Measurements from ENCODE around the gene CWC15.
"Not testable (repeated sequence)": the region's sequence is repeated elsewhere in the genome, so short reads cannot be mapped to it uniquely, and the experiment has no call there.

Gene CWC15

GRCh38 chr11:94948070-94948617, 25.2 kb downstream of the CWC15 start:
- DNase-seq = no peak

DNA sequence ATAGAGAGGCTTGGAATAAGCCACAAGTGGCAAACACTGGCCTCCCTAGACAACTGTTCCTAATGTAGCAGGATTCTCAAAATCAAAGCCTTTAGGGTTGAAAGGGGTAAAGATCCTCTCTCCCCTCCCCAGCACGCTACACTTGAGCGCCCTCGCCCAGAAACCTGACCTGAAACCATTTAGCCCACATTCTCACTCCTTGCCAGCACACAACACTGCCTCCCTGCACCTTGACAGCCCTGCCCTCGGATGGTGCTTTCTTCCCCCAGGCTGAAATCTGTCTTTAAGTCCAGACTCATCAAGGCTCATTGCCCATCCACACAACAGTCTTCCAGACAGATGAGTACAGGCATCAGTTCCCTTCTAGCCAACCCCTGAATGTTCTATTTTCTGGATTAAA, 26.5 kb downstream of the CWC15 start:
- DNase-seq = no peak

DNA sequence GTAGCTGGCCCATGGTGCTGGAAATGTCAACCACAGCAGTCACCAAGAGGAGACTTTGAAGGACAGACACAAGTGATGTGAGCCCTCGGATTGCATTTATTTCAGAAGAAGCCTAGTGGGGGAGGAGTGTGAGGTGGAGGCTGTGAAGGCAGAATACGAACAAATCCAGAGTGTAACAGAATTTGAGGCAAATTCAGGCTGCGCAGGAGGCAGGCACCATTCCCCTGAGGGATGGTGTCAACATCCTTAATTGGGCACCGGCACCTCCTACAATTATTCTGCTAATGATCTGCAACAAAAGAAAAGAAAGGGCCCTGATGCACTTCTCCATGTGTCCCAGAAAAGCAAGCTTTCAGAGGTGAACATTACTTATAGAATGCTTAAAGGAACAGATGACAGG, 32.2 kb downstream of the CWC15 start:
- DNase-seq = no peak

DNA sequence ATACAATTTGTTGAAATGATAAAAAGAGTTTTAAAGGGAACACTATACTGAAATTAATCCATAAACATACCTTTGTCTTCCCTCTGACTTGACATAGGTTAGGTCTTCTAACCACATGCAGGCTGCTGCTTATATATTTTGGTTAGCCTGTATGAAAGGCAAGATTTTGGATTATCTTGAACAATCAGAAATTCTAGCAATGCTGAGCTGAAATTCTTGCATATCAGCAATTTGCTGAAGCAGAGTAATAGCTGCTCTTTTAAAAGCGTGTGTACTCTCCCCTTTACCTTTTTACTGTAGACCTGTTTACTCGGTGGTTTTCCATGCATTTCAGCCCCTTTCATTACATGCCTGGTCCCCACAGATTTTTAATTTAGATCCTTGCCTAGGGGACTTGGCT, 34.0 kb downstream of the CWC15 start:
- no peak for DNase-seq

GRCh38 chr11:94938095-94939055, 35.0 kb downstream of the CWC15 start:
- DNase-seq = peak; percentile 11

- DNase-seq = no peak
Measured at GRCh38 chr11:94934846-94935245, 38.5 kb downstream of the CWC15 start.

DNA sequence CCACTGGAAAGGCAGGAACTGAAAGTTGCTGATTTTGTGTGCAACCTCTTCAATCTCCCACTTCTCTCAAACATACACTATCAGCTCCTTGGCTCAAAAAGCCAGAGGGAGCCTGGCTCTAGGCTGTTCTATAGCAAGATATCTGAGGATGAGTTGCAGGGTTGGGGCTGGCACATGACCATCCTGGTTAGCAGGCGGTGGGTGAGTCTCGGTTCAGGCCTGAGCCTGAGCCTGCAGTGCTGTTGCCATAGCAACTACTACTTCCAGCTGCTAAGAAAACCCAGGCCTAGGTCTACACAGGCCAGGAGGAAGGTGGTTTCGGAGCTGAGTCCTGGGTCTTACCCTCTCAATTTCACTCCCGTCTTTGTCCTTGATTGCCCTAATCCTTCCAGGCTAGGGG, 39.0 kb downstream of the CWC15 start:
- no peak for DNase-seq

DNA sequence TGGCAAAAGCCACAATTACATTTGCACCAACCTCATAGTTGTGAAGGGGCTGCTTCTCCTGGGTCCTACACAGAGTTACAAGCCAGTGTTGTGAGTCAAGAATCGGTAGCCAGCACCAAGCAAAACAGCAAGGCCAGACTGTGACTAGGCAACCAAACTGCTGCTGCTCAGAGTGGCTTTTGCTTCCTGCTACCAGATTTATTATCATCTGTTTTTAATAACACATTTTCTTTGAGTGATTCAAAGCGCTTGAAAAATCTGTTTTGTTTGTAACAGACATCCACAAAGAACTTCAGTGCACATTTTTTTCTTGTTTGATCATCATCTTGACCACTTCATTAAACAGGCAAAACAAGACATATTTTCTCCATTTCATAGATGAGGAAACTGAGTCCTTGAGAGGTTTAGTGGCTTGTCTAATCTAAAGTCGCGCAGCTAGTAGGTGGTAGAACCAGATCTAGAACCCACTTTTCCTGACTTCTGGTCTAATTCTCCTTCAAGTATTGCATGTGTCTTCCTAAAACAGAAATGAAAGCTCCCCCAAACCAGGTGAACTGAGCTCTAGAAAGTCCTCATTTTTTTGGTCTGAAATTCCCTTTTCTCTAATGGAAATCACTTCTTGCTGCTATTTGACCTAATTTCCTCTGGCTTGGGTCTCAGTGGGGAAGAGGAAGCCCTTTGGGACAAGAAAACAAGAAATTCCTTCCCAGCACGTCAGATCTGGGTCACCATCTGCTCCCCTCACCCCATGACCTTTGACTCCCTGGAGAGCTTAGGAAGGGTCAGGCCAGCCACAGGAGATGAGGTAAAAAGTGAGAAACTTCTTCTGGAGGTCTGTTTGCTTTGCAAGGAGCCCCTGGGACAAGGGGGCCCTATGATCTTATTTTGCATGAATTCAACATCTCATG, 39.9 kb downstream of the CWC15 start:
- DNase-seq = no peak

- DNase-seq = no peak
Measured at GRCh38 chr11:94932503-94932902, 40.9 kb downstream of the CWC15 start.

GRCh38 chr11:94932072-94932471, 41.3 kb downstream of the CWC15 start:
- DNase-seq = not testable (repeated sequence)

- no peak for DNase-seq
Measured at GRCh38 chr11:94928117-94928990, 45.0 kb downstream of the CWC15 start.

- no peak for DNase-seq
Measured at GRCh38 chr11:94926698-94927237, 46.6 kb downstream of the CWC15 start.

- DNase-seq = no peak
Measured at GRCh38 chr11:94926271-94926625, 47.1 kb downstream of the CWC15 start.

- DNase-seq = no peak
Measured at GRCh38 chr11:94925422-94926270, 47.7 kb downstream of the CWC15 start.

GRCh38 chr11:94924612-94925011, 48.7 kb downstream of the CWC15 start:
- no peak for DNase-seq

DNA sequence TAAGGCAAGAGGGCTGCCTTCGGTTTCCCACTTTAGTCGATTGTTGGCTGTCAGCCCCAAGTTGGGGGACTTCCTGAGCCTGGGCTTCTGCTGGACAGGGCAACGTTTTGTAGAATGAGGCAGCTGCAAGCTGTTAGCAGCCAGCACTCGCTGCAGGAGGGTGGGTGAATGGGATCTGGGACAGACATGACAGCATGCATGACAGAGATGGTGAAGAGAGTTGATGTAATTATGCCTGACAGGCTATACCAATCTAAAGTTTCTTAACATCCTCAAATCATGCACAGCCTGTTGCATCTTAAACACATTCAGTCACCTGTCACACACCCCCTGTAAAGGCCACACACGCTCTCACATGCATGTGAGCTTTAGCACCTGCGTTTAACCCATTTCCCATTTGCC, 49.2 kb downstream of the CWC15 start:
- no peak for DNase-seq

- DNase-seq = no peak
Measured at GRCh38 chr11:94923004-94923334, 50.4 kb downstream of the CWC15 start.

DNA sequence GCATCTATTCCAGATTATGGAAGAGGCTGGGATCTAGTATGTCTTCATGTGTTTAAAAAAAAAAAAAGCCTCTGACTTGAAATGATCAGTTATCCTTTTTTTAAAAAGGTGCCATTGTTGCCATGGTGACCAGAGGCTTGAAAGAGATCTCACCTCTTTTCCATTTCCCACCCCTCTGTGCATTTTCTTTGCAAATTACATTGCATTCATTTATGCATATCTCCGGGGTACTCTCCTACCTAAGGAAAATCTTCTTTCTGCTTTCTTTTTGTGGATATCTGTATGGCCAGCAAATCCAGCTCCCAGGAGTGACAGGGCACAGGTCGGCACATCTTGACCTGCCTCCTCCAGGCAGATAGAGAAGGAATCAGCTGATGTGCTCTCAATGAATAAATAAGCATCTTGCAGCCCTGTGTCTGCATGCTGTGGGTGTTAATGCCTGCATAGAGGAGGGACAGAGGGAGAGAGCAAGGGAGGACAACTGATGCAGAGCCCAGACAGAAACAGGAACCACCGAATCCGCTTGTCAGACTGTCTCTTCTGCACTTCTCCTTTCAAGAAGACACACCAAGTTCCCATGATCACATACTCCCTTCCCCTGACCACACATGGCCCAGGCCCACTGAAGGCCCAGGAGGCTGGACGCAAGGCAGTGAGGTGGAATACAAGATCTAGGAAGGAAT, 50.9 kb downstream of the CWC15 start:
- DNase-seq = no peak

- DNase-seq = no peak
Measured at GRCh38 chr11:94920311-94920710, 53.0 kb downstream of the CWC15 start.

DNA sequence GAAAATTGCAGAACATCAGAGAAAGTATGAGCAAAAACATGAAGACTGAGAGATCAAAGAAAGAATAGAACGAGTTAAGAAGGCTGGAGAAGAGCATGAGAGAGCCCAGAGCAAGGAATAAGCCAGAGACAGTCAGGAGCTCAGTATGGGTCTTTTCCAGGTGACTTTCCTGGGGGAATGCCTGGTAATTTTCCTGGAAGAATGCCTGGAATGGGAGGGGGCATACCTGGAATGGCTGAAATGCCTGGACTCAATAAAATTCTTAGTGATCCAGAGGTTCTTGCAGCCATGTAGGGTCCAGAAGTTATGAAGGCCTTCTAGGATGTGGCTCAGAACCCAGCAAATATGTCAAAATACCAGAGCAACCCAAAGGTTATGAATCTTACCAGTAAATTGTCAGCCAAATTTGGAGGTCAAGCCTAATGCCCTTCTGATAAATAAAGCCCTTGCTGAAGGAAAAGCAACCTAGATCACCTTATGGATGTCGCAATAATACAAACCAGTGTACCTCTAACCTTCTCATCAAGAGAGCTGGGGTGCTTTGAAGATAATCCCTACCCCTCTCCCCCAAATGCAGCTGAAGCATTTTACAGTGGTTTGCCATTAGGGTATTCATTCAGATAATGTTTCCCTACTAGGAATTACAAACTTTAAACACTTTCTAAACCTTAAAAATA, 59.5 kb downstream of the CWC15 start:
- not testable (repeated sequence) for DNase-seq
